Suprapubic skin (tissue), 4 donors: ENCODE measurements around the gene CYB561.

Experiments
- CTCF ChIP-seq, 2 donors: fragments of 200-600 bp in 1 of 2; fragments of 450-650 bp in 1 of 2; sonication (generic) in 1 of 2; IDR thresholded peaks; one replicate each; pipeline ENCODE4 v1.5.1; 2016 to 2019; ENCODE audit warnings: antibody characterized with exemption in 2 of 2, mild to moderate bottlenecking in 1 of 2, moderate library complexity in 1 of 2
- EP300 ChIP-seq: sonication (generic); formaldehyde crosslinking; IDR thresholded peaks from one replicate; pipeline ENCODE4 v1.6.1; 2017; ENCODE audit warnings: antibody characterized with exemption
- POLR2AphosphoS5 ChIP-seq, 3 donors: sonication (generic); formaldehyde crosslinking; IDR thresholded peaks; one replicate each; pipeline ENCODE4 v1.6.1; 2017; ENCODE audit warnings: antibody characterized with exemption in 3 of 3

DNA sequence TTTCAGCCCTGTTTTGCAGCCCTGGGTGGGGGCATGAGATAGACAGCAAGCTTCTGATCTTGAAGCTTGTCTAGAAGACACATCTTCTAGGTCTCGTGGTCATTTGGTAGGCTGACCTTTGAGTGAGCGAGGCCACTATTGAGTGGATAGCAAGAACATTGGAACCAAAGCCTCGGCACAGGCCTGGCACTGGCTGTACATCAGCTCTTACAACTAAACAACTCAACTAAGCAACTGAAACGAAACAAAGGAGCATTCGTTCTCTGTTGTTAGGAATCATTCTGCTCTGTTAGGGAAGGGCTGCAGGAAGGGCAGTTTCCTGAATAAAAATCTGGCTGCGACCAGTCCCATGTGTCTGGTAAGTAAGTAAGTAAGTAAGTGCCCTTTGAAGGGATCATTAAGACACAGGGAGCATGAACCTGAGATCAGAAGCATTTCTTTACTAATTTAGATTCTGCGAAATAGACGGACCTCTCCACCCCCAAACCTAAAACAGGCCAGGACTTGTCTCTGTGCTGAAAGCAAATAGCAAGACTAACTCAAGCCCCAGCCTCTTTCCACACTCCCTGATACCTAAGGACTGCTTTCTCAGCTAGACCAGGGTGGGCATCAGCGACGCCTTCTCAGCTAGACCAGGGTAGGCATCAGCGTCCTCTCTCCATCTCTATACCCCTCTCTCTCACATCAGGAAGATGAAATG is 22.7 kb downstream of the CYB561 start:
- no peak for TF ChIP-seq CTCF (IDR thresholded peaks at IDR 0.05)
- TF ChIP-seq EP300, result no peak
- no peak for TF ChIP-seq POLR2AphosphoS5 (IDR thresholded peaks at IDR 0.05)
